WTC11 (cell line): ENCODE results near the gene GNA12.

Experiments
- HMGA2 ChIP-seq: fragments of 250-450 bp; sonication (Bioruptor Pico); IDR thresholded peaks from 2 replicates; pipeline ENCODE4 v1.4.0; 2021; ENCODE audit warnings: mild to moderate bottlenecking, moderate library complexity
- KAT7 ChIP-seq: sonication (generic); formaldehyde crosslinking; IDR thresholded peaks from 2 replicates; pipeline ENCODE4 v1.8.1; 2023; ENCODE audit warnings: missing genetic modification reagents, mild to moderate bottlenecking, borderline replicate concordance
- OVOL2 ChIP-seq: fragments of 250-450 bp; sonication (Bioruptor Pico); IDR thresholded peaks from 2 replicates; pipeline ENCODE4 v1.9.0; 2021; ENCODE audit warnings: mild to moderate bottlenecking, borderline replicate concordance
- TF ChIP-seq, protein P1 (sequence below): fragments of 200-600 bp; IDR thresholded peaks from 2 replicates; pipeline ENCODE4 v1.8.0; 2022; ENCODE audit warnings: antibody characterized with exemption
- TF ChIP-seq, protein P2 (sequence below): sonication (generic); formaldehyde crosslinking; IDR thresholded peaks from 2 replicates; pipeline ENCODE4 v1.8.1; 2023; ENCODE audit warnings: mild to moderate bottlenecking, missing genetic modification reagents
- TF ChIP-seq, protein P3 (sequence below): sonication (generic); formaldehyde crosslinking; IDR thresholded peaks from 2 replicates; pipeline ENCODE4 v1.8.0; 2022; ENCODE audit warnings: mild to moderate bottlenecking, missing genetic modification reagents
- TF ChIP-seq, protein P4 (sequence below): sonication (generic); formaldehyde crosslinking; IDR thresholded peaks from 2 replicates; pipeline ENCODE4 v1.8.1; 2022; ENCODE audit warnings: low read depth, missing genetic modification reagents, borderline replicate concordance

- TF ChIP-seq, protein P1, sequence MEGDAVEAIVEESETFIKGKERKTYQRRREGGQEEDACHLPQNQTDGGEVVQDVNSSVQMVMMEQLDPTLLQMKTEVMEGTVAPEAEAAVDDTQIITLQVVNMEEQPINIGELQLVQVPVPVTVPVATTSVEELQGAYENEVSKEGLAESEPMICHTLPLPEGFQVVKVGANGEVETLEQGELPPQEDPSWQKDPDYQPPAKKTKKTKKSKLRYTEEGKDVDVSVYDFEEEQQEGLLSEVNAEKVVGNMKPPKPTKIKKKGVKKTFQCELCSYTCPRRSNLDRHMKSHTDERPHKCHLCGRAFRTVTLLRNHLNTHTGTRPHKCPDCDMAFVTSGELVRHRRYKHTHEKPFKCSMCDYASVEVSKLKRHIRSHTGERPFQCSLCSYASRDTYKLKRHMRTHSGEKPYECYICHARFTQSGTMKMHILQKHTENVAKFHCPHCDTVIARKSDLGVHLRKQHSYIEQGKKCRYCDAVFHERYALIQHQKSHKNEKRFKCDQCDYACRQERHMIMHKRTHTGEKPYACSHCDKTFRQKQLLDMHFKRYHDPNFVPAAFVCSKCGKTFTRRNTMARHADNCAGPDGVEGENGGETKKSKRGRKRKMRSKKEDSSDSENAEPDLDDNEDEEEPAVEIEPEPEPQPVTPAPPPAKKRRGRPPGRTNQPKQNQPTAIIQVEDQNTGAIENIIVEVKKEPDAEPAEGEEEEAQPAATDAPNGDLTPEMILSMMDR, result no peak
- TF ChIP-seq, protein P2, sequence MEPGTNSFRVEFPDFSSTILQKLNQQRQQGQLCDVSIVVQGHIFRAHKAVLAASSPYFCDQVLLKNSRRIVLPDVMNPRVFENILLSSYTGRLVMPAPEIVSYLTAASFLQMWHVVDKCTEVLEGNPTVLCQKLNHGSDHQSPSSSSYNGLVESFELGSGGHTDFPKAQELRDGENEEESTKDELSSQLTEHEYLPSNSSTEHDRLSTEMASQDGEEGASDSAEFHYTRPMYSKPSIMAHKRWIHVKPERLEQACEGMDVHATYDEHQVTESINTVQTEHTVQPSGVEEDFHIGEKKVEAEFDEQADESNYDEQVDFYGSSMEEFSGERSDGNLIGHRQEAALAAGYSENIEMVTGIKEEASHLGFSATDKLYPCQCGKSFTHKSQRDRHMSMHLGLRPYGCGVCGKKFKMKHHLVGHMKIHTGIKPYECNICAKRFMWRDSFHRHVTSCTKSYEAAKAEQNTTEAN (CRISPR knock-in tag), result no peak
- TF ChIP-seq KAT7, result no peak
- TF ChIP-seq OVOL2 (CRISPR knock-in tag), result no peak
- TF ChIP-seq, protein P3, sequence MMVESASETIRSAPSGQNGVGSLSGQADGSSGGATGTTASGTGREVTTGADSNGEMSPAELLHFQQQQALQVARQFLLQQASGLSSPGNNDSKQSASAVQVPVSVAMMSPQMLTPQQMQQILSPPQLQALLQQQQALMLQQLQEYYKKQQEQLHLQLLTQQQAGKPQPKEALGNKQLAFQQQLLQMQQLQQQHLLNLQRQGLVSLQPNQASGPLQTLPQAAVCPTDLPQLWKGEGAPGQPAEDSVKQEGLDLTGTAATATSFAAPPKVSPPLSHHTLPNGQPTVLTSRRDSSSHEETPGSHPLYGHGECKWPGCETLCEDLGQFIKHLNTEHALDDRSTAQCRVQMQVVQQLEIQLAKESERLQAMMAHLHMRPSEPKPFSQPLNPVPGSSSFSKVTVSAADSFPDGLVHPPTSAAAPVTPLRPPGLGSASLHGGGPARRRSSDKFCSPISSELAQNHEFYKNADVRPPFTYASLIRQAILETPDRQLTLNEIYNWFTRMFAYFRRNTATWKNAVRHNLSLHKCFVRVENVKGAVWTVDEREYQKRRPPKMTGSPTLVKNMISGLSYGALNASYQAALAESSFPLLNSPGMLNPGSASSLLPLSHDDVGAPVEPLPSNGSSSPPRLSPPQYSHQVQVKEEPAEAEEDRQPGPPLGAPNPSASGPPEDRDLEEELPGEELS (CRISPR knock-in tag), result no peak
- TF ChIP-seq, protein P4, sequence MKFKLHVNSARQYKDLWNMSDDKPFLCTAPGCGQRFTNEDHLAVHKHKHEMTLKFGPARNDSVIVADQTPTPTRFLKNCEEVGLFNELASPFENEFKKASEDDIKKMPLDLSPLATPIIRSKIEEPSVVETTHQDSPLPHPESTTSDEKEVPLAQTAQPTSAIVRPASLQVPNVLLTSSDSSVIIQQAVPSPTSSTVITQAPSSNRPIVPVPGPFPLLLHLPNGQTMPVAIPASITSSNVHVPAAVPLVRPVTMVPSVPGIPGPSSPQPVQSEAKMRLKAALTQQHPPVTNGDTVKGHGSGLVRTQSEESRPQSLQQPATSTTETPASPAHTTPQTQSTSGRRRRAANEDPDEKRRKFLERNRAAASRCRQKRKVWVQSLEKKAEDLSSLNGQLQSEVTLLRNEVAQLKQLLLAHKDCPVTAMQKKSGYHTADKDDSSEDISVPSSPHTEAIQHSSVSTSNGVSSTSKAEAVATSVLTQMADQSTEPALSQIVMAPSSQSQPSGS (CRISPR knock-in tag), result no peak
- TF ChIP-seq HMGA2 (CRISPR knock-in tag), result no peak
Observed at GRCh38 chr7:2736411-2736914, 107.6 kb downstream of the GNA12 start.
